HepG2 (cell line): ENCODE measurements around the gene INTS1. TPM values are rescaled to one million over a fixed set of nuclear protein-coding genes. Genes with fewer than 3 reads are reported as not detected.
A peak's percentile ranks its signal among the peaks of the same experiment; 100 is the strongest.

ENCODE experiments used
- AKNA ChIP-seq: sonication (generic); formaldehyde crosslinking; IDR thresholded peaks from 2 replicates; pipeline ENCODE4 v1.4.0; 2020; ENCODE audit warnings: missing genetic modification reagents, borderline replicate concordance
- ELF3 ChIP-seq: IDR thresholded peaks from 2 replicates; pipeline ENCODE4 v1.6.1; 2016; ENCODE audit warnings: missing genetic modification reagents, missing compliant biosample characterization
- MAX ChIP-seq: IDR thresholded peaks from 2 replicates; pipeline ENCODE4 v1.6.1; 2012; ENCODE audit warnings: inconsistent platforms
- MTA1 ChIP-seq: sonication (generic); formaldehyde crosslinking; IDR thresholded peaks from 2 replicates; pipeline ENCODE4 v1.4.0; 2020; ENCODE audit warnings: missing genetic modification reagents, mild to moderate bottlenecking, borderline replicate concordance
- YEATS2 ChIP-seq: sonication (generic); formaldehyde crosslinking; IDR thresholded peaks from 2 replicates; pipeline ENCODE4 v1.4.0; 2020; ENCODE audit warnings: missing genetic modification reagents, borderline replicate concordance
- YY1 ChIP-seq: IDR thresholded peaks from 2 replicates; pipeline ENCODE4 v1.6.1; 2011; ENCODE audit warnings: low read length, low read depth, moderate library complexity, mild to moderate bottlenecking; ENCODE audit not compliant: insufficient read depth, insufficient replicate concordance
- ZBTB40 ChIP-seq, 2 experiments: fragments of 450-650 bp in 1 of 2; sonication (generic) in 1 of 2; formaldehyde crosslinking in 1 of 2; IDR thresholded peaks; 2 replicates each; pipeline versions ENCODE4 v1.6.1 to v1.8.0; 2016 to 2022; ENCODE audit warnings: antibody characterized with exemption in 1 of 2, mild to moderate bottlenecking in 1 of 2, missing genetic modification reagents in 1 of 2
- ZNF121 ChIP-seq: sonication (generic); formaldehyde crosslinking; IDR thresholded peaks from 2 replicates; pipeline ENCODE4 v1.5.0; 2020; ENCODE audit warnings: mild to moderate bottlenecking, missing genetic modification reagents
- ZNF292 ChIP-seq: sonication (generic); formaldehyde crosslinking; IDR thresholded peaks from 2 replicates; pipeline ENCODE4 v1.8.1; 2022; ENCODE audit warnings: mild to moderate bottlenecking, low read depth, missing genetic modification reagents, borderline replicate concordance
- ZNF3 ChIP-seq: IDR thresholded peaks from 2 replicates; pipeline ENCODE4 v1.7.0; 2017; ENCODE audit warnings: inconsistent platforms
- ZNF414 ChIP-seq: sonication (generic); formaldehyde crosslinking; IDR thresholded peaks from 2 replicates; pipeline ENCODE4 v1.5.0; 2020; ENCODE audit warnings: missing genetic modification reagents
- ZNF567 ChIP-seq: sonication (generic); formaldehyde crosslinking; IDR thresholded peaks from 2 replicates; pipeline ENCODE4 v1.8.1; 2023; ENCODE audit warnings: mild to moderate bottlenecking, missing genetic modification reagents, borderline replicate concordance
- polyA plus RNA-seq, 8 experiments: library from polyadenylated mRNA; depleted of rRNA in 3 of 8; stranded (reverse) in 7 of 8; unstranded in 1 of 8; fragments of >200 nt; fragmentation: Illumina TruSeq in 4 of 8; extraction: Trizol in 4 of 8; gene quantifications; 2 replicates each; pipeline versions ENCODE4 v1.2.1 to v1.2.3, GENCODE V29; 2011 to 2016; ENCODE audit warnings: low read depth in 4 of 8, missing spikeins in 1 of 8, mixed read lengths in 1 of 8; ENCODE audit not compliant: insufficient read depth in 1 of 8
- total RNA-seq, 5 experiments: library from RNA; depleted of rRNA; stranded (reverse); fragments of >200 nt; fragmentation: Illumina TruSeq; extraction: Trizol; gene quantifications; 2 replicates each; pipeline ENCODE4 v1.2.3, GENCODE V29; 2016; ENCODE audit warnings: low read depth in 1 of 5

The INTS1 gene
- total and polyA plus RNA-seq, 2 of the 13 experiments (the other 11 are each of a cell fraction or from before 2014, with no cell fraction given), result 13.7 to 29.0 TPM

GRCh38 chr7:1460821-1461645 is 43.2 kb downstream of the INTS1 start (continued):
- TF ChIP-seq ZBTB40 (IDR thresholded peaks at IDR 0.05) (no peak), ZBTB40 (CRISPR knock-in tag; IDR thresholded peaks at IDR 0.05) (peak; percentile 68; the same call in 1 of the 2 replicates), ZNF121 (CRISPR knock-in tag) (0 out of 2 replicates have a peak, but pooled peaks have one; percentile 21), ZNF292 (peak; percentile 79; the same call in 1 of the 2 replicates), ELF3 (CRISPR knock-in tag) (0 out of 2 replicates have a peak, but pooled peaks have one; percentile 19), MAX (peak; percentile 85), MTA1 (peak; percentile 48; the same call in 1 of the 2 replicates), ZNF3 (CRISPR knock-in tag) (peak; percentile 85), YEATS2 (CRISPR knock-in tag) (peak; percentile 96), ZNF567 (CRISPR knock-in tag) (no peak), ZNF414 (CRISPR knock-in tag) (0 out of 2 replicates have a peak, but pooled peaks have one; percentile 14), YY1 (peak; percentile 25), AKNA (CRISPR knock-in tag) (no peak)
